ENCODE results near the gene GPC4. TPM values are rescaled to one million over a fixed set of nuclear protein-coding genes. Genes with fewer than 3 reads are reported as not detected.

Gene GPC4
- total RNA-seq, 2 donors from 2014 or later = 21.3 to 28.4 TPM

DNA sequence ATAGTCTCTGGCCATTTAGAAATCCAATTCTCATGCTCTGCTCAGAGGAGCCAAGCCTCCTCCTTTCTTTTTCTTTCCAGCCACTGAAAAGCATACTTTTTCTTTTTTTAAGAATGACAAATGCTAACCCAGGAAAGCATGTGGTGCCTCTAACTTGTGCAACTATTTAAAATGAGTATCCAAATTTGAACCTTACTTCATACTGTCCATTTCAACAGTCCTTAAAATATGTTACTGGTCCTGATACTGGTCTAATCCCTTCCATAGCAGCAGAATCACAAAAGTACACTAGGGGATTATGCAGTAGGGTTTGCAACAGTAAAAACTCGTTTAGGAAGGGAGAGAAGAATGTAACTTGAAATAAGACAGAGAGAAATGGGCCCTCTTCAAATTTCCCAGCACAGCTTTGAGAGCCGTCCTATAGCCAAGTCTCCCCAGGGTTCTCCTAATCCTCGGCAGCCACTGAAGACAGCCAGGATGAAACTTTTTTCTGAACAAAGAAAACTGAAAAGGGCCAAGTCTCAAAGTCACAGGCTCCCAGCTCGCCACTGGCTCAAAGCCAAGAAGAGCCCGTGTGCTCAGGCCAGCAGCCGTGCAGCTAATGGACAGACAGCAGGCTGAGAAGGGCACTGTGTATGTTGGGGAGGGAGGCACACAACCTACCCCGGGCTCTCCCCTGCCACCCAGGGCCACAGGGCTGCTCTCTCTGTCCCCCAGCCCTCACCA lies 39.5 kb downstream of the GPC4 start:
- peak overlapping the region; percentile 43 to 47 for H3K27ac ChIP-seq
- TF ChIP-seq, protein P1, sequence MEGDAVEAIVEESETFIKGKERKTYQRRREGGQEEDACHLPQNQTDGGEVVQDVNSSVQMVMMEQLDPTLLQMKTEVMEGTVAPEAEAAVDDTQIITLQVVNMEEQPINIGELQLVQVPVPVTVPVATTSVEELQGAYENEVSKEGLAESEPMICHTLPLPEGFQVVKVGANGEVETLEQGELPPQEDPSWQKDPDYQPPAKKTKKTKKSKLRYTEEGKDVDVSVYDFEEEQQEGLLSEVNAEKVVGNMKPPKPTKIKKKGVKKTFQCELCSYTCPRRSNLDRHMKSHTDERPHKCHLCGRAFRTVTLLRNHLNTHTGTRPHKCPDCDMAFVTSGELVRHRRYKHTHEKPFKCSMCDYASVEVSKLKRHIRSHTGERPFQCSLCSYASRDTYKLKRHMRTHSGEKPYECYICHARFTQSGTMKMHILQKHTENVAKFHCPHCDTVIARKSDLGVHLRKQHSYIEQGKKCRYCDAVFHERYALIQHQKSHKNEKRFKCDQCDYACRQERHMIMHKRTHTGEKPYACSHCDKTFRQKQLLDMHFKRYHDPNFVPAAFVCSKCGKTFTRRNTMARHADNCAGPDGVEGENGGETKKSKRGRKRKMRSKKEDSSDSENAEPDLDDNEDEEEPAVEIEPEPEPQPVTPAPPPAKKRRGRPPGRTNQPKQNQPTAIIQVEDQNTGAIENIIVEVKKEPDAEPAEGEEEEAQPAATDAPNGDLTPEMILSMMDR (IDR thresholded peaks at IDR 0.05) = no peak
- DNase-seq (ENCODE audit: low spot score) (no peak), ATAC-seq (ENCODE audit: insufficient number of reproducible peaks, low FRiP score, low read depth) (peak; percentile 79)
- no peaks in the 10 kb centered on the region for H3K9me3 ChIP-seq
- peak overlapping the region; percentile 31 for H3K4me3 ChIP-seq
- H3K27me3 ChIP-seq (replicated peaks; ENCODE audit: insufficient read depth) = no peaks in the 10 kb centered on the region
- H3K4me1 ChIP-seq (ENCODE audit: control insufficient read depth in 1 of 2, low read depth in 2 of 2) = peaks cover 0 to 22% of the 10 kb centered on the region in 2 donors
- no peaks in the 10 kb centered on the region for H3K36me3 ChIP-seq

DNA sequence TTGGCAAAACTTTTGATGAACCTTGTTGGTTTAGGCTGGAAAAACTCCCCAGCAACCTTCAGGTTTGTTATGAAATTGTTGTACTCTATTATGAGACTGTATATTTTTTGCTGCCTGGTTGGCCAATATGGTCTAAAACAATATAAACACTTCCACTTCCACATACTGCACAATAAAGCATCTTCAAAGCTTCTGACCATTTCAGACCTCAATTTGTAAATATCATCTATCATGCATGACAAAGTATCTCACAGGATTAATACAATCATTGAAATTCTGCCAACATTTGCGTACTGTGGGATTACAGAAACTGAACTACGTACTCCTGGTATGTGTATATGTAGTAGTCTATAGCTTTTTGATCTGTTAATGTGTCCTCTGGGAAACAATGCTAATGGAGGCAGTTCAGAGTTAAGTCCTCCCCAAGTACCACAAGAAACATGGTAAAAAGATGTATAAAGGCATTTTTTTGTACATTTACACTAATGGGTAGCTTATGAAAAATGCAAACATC lies 40.4 kb downstream of the GPC4 start:
- ATAC-seq (ENCODE audit: insufficient number of reproducible peaks, low FRiP score, low read depth) (no peak), DNase-seq (ENCODE audit: low spot score) (no peak)
- H3K36me3 ChIP-seq = no peaks in the 10 kb centered on the region
- peaks cover 0 to 22% of the 10 kb centered on the region in 2 donors for H3K4me1 ChIP-seq (ENCODE audit: control insufficient read depth in 1 of 2, low read depth in 2 of 2)
- TF ChIP-seq, protein P1 (IDR thresholded peaks at IDR 0.05) = no peak
- H3K27ac ChIP-seq = peak overlapping the region in 1 of 2 donors; percentile 47
- H3K27me3 ChIP-seq (replicated peaks; ENCODE audit: insufficient read depth) = no peaks in the 10 kb centered on the region
- no peaks in the 10 kb centered on the region for H3K9me3 ChIP-seq
- H3K4me3 ChIP-seq = no peak overlapping the region

DNA sequence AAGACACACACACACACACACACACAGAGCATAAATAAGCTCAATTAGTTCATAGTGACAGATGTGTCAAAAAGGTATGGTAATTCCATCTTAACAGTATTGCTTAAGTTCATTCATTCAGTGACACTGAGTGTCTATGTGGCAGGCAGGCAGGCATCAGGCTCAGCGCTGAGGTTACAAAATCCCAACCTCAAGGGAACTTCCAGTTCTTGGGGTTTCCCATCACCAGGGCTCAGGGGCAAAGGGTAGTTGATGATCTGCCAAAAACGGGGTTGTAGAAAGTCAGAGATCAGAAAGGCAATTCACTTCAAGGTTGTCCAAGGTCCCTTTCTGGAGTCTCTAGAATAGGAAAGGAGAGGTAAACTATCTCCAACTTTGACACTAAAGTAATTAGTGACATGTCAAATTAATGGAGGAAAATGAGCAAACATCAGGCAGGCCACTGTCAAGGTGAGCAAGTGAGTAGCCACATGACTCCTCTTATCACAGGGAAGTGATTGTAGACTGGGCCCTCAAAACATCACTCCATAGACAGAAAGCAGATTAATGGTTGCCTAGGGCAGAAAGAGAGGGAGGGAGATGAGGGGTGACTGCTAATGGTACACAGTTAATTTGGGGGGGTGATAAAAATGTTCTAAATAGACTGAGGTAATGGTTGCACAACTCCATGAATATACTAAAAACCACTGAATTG lies 41.8 kb downstream of the GPC4 start:
- DNase-seq (ENCODE audit: low spot score) (no peak), ATAC-seq (ENCODE audit: insufficient number of reproducible peaks, low FRiP score, low read depth) (no peak)
- H3K27ac ChIP-seq = no peak overlapping the region
- H3K36me3 ChIP-seq = no peaks in the 10 kb centered on the region
- TF ChIP-seq, protein P1 (IDR thresholded peaks at IDR 0.05) = no peak
- H3K4me1 ChIP-seq (ENCODE audit: control insufficient read depth in 1 of 2, low read depth in 2 of 2) = peaks cover 0 to 22% of the 10 kb centered on the region in 2 donors
- H3K27me3 ChIP-seq (replicated peaks; ENCODE audit: insufficient read depth) = no peaks in the 10 kb centered on the region
- H3K4me3 ChIP-seq = no peak overlapping the region
- H3K9me3 ChIP-seq = no peaks in the 10 kb centered on the region

- no peak for ATAC-seq (ENCODE audit: insufficient number of reproducible peaks, low FRiP score, low read depth)
- H3K4me3 ChIP-seq = no peak overlapping the region
- H3K36me3 ChIP-seq = no peaks in the 10 kb centered on the region
- H3K27ac ChIP-seq = no peak overlapping the region
- TF ChIP-seq, protein P1 (IDR thresholded peaks at IDR 0.05) = no peak
- no peak for DNase-seq (ENCODE audit: low spot score)
- no peaks in the 10 kb centered on the region for H3K27me3 ChIP-seq (replicated peaks; ENCODE audit: insufficient read depth)
- H3K9me3 ChIP-seq = no peaks in the 10 kb centered on the region
- peaks cover 3 to 18% of the 10 kb centered on the region in 2 donors for H3K4me1 ChIP-seq (ENCODE audit: control insufficient read depth in 1 of 2, low read depth in 2 of 2)
Measured at GRCh38 chrX:133370696-133371275, 44.5 kb downstream of the GPC4 start.

DNA sequence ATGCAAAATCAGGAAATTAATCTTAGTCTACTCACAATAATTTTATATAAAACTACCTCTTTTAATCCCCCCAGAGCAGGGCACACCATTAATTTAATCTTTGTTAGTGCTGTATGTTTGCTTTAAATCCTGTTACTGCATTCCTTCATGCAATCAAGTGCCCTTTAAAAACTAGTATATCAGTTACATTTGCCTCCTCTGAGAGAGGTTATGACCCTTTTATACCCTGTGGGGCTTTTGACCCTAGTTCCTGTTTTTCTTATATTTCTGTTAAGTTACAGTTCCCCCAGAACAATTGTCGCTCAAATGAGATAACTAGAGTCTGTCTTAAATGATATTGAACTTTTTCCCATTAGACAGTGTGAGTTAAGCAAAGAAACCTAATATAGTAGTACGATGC lies 46.2 kb downstream of the GPC4 start:
- Histone ChIP-seq H3K27ac (no peak overlapping the region), H3K27me3 (replicated peaks; ENCODE audit: insufficient read depth) (no peaks in the 10 kb centered on the region), H3K36me3 (no peaks in the 10 kb centered on the region), H3K9me3 (no peaks in the 10 kb centered on the region), H3K4me1 (ENCODE audit: control insufficient read depth in 1 of 2, low read depth in 2 of 2) (peaks cover 10 to 26% of the 10 kb centered on the region in 2 donors), H3K4me3 (no peak overlapping the region)
- DNase-seq (ENCODE audit: low spot score) = no peak
- ATAC-seq (ENCODE audit: insufficient number of reproducible peaks, low FRiP score, low read depth) = no peak
- TF ChIP-seq, protein P1 (IDR thresholded peaks at IDR 0.05) = no peak

All from thoracic aorta (tissue), 2 donors.